Glutamatergic neuron (in vitro differentiated cells): ENCODE results near the gene MS4A4A. TPM values are rescaled to one million over a fixed set of nuclear protein-coding genes. Genes with fewer than 3 reads are reported as not detected.

ENCODE experiments used
- DNase-seq: peaks from one replicate; pipeline ENCODE4 v3.0.0; 2022
- H3K27ac Mint-ChIP-seq: one replicate; pipeline ENCODE4 v1.8.0; 2020; ENCODE audit warnings: mild to moderate bottlenecking, mixed read lengths, inconsistent platforms; ENCODE audit not compliant: unreplicated experiment
- H3K27me3 Mint-ChIP-seq: one replicate; pipeline ENCODE4 v1.8.0; 2020; ENCODE audit warnings: mild to moderate bottlenecking, moderate library complexity, mixed read lengths, inconsistent platforms; ENCODE audit not compliant: unreplicated experiment
- H3K36me3 Mint-ChIP-seq: one replicate; pipeline ENCODE4 v1.8.0; 2020; ENCODE audit warnings: mild to moderate bottlenecking, mixed read lengths, inconsistent platforms; ENCODE audit not compliant: unreplicated experiment
- H3K4me1 Mint-ChIP-seq: one replicate; pipeline ENCODE4 v1.8.0; 2020; ENCODE audit warnings: mild to moderate bottlenecking, low read depth, mixed read lengths, inconsistent platforms; ENCODE audit not compliant: unreplicated experiment
- H3K4me3 Mint-ChIP-seq: one replicate; pipeline ENCODE4 v1.8.0; 2020; ENCODE audit warnings: mild to moderate bottlenecking, mixed read lengths, inconsistent platforms; ENCODE audit not compliant: unreplicated experiment
- H3K9me3 Mint-ChIP-seq: one replicate; pipeline ENCODE4 v1.8.0; 2020; ENCODE audit warnings: mild to moderate bottlenecking, moderate library complexity, mixed read lengths, inconsistent platforms; ENCODE audit not compliant: unreplicated experiment
- total RNA-seq: library from RNA; stranded (reverse); fragmentation: NEBNext Ultra II Directional; extraction: Animal tissue kit (Norgen Biotek cat#: 25700); gene quantifications from one replicate; pipeline ENCODE4 v1.2.1, GENCODE V29; 2021; ENCODE audit not compliant: unreplicated experiment
- TF ChIP-seq, protein P1 (sequence below): fragments of 200-600 bp; sonication (generic); IDR thresholded peaks from one replicate; pipeline ENCODE4 v1.5.0; 2021; ENCODE audit not compliant: partially characterized antibody, unreplicated experiment

The MS4A4A gene
- total RNA-seq, 1 donor from 2014 or later: not detected

DNA sequence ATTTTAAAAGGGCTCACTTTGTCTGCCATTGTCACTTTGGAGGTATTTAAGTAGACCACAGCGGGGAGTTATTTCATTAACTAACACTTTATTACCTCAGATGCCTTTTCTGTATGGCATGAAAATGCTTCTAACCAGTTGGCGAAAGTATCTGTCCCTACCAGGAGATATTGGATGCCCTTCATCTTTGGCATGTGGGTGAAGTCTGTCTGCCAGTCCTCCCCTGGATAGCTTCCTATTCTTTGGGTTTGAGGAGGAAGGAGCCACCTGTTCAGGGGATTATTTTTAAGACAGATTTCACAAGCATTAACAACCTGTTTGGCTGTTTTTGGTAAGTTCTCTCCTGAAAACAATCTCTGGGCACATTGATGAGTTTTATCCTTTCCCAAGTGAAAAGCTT, 63.7 kb downstream of the MS4A4A start:
- Mint-ChIP-seq H3K9me3 (no peaks in the 10 kb centered on the region), H3K27me3 (no peaks in the 10 kb centered on the region), H3K4me3 (no peak overlapping the region), H3K36me3 (no peaks in the 10 kb centered on the region), H3K27ac (no peak overlapping the region), H3K4me1 (no peaks in the 10 kb centered on the region)
- DNase-seq: no peak
- TF ChIP-seq, protein P1, sequence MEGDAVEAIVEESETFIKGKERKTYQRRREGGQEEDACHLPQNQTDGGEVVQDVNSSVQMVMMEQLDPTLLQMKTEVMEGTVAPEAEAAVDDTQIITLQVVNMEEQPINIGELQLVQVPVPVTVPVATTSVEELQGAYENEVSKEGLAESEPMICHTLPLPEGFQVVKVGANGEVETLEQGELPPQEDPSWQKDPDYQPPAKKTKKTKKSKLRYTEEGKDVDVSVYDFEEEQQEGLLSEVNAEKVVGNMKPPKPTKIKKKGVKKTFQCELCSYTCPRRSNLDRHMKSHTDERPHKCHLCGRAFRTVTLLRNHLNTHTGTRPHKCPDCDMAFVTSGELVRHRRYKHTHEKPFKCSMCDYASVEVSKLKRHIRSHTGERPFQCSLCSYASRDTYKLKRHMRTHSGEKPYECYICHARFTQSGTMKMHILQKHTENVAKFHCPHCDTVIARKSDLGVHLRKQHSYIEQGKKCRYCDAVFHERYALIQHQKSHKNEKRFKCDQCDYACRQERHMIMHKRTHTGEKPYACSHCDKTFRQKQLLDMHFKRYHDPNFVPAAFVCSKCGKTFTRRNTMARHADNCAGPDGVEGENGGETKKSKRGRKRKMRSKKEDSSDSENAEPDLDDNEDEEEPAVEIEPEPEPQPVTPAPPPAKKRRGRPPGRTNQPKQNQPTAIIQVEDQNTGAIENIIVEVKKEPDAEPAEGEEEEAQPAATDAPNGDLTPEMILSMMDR: no peak

DNA sequence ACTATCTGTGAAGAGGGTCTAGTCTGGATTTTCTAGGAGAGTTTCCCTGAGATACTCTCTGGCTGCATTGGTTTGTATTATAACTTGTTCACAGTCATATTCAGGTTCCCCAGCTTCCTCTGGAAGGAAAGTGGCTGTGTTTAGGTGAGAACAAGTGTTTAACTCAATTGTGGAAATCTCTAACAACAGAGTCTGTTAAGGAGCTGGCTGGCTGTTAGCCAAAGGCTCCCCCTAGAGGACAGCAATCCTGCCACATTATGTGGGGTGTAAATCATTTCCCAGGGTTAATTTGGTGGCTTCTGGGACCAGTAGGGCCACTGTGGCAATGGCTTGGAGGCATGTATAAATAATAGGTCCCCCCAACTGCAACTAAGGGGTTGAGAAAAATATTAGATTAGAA, 65.0 kb downstream of the MS4A4A start:
- no peaks in the 10 kb centered on the region for H3K27me3 Mint-ChIP-seq
- TF ChIP-seq, protein P1: no peak
- peak; percentile 21 for DNase-seq
- H3K27ac Mint-ChIP-seq: no peak overlapping the region
- H3K9me3 Mint-ChIP-seq: no peaks in the 10 kb centered on the region
- H3K4me1 Mint-ChIP-seq: no peaks in the 10 kb centered on the region
- no peaks in the 10 kb centered on the region for H3K36me3 Mint-ChIP-seq
- no peak overlapping the region for H3K4me3 Mint-ChIP-seq

DNA sequence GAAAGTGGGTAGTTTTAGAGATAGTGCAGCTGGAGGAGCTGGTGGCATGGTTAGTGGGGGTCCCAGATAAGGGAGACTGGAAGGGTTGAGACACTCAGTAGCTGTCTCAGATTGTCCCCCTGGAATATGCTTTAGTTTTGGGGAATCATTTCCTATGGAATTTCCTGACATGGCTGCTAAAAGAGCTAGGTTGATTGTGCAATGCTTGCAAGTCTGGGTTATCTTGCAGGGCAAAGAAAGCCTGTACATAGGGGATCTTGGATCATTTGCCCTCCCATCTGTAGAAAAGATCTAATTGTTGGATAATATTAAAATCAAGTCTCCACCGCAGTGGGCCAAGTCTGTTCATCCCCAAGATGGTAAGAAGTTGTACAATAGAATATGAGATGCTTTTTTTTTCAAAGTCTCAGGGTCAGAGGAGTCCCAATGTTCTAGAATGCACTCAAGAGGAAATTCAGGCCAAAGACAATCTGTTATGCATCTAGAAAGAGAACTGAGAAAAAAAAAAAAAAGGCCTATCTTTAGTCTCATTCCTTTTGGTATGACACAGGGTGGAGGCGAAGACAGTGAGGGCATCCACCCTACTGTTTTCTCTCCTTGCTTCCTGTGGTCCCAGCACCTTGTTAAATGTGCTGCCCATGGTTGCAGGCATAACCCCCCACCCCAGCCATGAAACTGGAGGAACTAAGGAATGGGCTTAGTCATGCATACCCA, 66.8 kb downstream of the MS4A4A start:
- H3K27ac Mint-ChIP-seq: no peak overlapping the region
- H3K4me3 Mint-ChIP-seq: no peak overlapping the region
- H3K9me3 Mint-ChIP-seq: no peaks in the 10 kb centered on the region
- H3K27me3 Mint-ChIP-seq: no peaks in the 10 kb centered on the region
- no peaks in the 10 kb centered on the region for H3K4me1 Mint-ChIP-seq
- DNase-seq: no peak
- no peaks in the 10 kb centered on the region for H3K36me3 Mint-ChIP-seq
- TF ChIP-seq, protein P1: no peak

DNA sequence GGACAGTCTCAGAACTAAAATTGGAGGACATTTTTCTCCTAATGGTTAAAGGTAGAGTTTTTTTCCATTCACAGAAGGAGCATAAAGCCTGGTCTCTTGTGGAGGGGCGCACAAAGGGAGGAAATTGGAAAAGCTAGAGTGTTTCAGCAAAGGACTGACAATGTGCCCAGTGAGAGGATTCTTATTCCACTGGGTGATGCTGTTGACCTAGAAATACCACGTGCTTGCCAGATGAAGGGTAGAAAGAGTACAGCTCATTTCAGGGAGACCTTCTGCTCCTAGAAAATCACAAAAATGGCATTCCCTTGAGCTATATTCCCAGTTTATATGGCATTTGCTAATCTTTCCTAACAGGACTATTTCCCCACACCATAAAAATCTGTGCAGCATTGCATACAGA, 67.7 kb downstream of the MS4A4A start:
- H3K36me3 Mint-ChIP-seq: no peaks in the 10 kb centered on the region
- H3K4me3 Mint-ChIP-seq: no peak overlapping the region
- H3K27me3 Mint-ChIP-seq: no peaks in the 10 kb centered on the region
- no peaks in the 10 kb centered on the region for H3K9me3 Mint-ChIP-seq
- no peak for DNase-seq
- TF ChIP-seq, protein P1: no peak
- H3K4me1 Mint-ChIP-seq: no peaks in the 10 kb centered on the region
- no peak overlapping the region for H3K27ac Mint-ChIP-seq

DNA sequence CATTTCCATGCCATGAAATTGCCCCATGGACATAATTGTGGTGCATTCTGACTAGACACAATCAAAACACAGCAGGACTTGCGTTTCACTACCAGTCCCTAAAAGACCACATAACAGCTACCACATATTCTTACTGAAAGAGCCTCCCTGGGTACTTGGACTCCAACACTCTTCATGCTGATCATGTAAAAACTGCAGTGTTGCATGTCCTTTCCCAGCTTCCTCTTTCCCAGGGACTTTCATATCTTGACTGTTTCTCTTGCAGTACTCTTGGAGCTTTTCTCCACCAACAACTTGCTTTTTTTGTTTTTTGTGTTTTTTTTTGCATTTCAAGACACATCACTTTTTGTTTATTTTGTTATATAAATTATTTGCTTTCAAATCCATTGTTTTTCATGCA, 69.5 kb downstream of the MS4A4A start:
- Mint-ChIP-seq H3K36me3 (no peaks in the 10 kb centered on the region), H3K4me3 (no peak overlapping the region), H3K27me3 (no peaks in the 10 kb centered on the region), H3K4me1 (no peaks in the 10 kb centered on the region), H3K27ac (no peak overlapping the region), H3K9me3 (no peaks in the 10 kb centered on the region)
- TF ChIP-seq, protein P1: no peak
- DNase-seq: no peak
